NCI-H82 treated with DMSO at 0.1 percent for 48 hours (cell line): ENCODE data around the gene FKBP9.

Source experiments
- DNase-seq: peaks from one replicate; lab custom pipeline; 2025; ENCODE audit not compliant: unreplicated experiment; lab: John Stamatoyannopoulos, UW

Gene FKBP9

GRCh38 chr7:33054261-33054964 is 97.2 kb downstream of the FKBP9 start:
- no peak for DNase-seq

- no peak for DNase-seq
Measured at GRCh38 chr7:33055158-33055557, 97.9 kb downstream of the FKBP9 start.
